ENCODE measurements around the gene AKR1D1.
"Not testable (repeated sequence)": the region's sequence is repeated elsewhere in the genome, so short reads cannot be mapped to it uniquely, and the experiment has no call there.

The AKR1D1 gene

GRCh38 chr7:138047907-138048306, 28.4 kb upstream of the AKR1D1 start:
- Histone ChIP-seq H3K36me3 (ENCODE audit: control insufficient read depth, low read length) (no peaks in the 10 kb centered on the region), H3K79me2 (ENCODE audit: control insufficient read depth, low read length) (no peaks in the 10 kb centered on the region), H3K4me1 (ENCODE audit: control insufficient read depth, low read length) (no peaks in the 10 kb centered on the region), H3K27ac (ENCODE audit: low read depth, low read length) (no peak overlapping the region), H4K20me1 (ENCODE audit: control insufficient read depth, insufficient read depth, low read depth, low read length) (no peaks in the 10 kb centered on the region), H3K9me3 (ENCODE audit: control insufficient read depth, insufficient read depth, low read length) (no peaks in the 10 kb centered on the region; the same call in 1 of the 2 replicates), H3F3A (ENCODE audit: control insufficient read depth, insufficient read depth) (no peaks in the 10 kb centered on the region), H3K27me3 (ENCODE audit: control insufficient read depth, low read length) (no peaks in the 10 kb centered on the region), H3K4me2 (ENCODE audit: low read length) (no peak overlapping the region), H3K9me2 (replicated peaks; ENCODE audit: control insufficient read depth, low read length) (no peaks in the 10 kb centered on the region), H3K4me3 (ENCODE audit: low read length) (no peak overlapping the region)
- TF ChIP-seq, protein P1, sequence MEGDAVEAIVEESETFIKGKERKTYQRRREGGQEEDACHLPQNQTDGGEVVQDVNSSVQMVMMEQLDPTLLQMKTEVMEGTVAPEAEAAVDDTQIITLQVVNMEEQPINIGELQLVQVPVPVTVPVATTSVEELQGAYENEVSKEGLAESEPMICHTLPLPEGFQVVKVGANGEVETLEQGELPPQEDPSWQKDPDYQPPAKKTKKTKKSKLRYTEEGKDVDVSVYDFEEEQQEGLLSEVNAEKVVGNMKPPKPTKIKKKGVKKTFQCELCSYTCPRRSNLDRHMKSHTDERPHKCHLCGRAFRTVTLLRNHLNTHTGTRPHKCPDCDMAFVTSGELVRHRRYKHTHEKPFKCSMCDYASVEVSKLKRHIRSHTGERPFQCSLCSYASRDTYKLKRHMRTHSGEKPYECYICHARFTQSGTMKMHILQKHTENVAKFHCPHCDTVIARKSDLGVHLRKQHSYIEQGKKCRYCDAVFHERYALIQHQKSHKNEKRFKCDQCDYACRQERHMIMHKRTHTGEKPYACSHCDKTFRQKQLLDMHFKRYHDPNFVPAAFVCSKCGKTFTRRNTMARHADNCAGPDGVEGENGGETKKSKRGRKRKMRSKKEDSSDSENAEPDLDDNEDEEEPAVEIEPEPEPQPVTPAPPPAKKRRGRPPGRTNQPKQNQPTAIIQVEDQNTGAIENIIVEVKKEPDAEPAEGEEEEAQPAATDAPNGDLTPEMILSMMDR (IDR thresholded peaks at IDR 0.05; ENCODE audit: low read depth, low read length, poor library complexity, severe bottlenecking): no peak
- no peak for TF ChIP-seq EZH2phosphoT487 (IDR thresholded peaks at IDR 0.05; ENCODE audit: borderline replicate concordance, low read length)

- Histone ChIP-seq H3K36me3 (ENCODE audit: control insufficient read depth, low read length) (no peaks in the 10 kb centered on the region), H3K4me3 (ENCODE audit: low read length) (no peak overlapping the region), H3F3A (ENCODE audit: control insufficient read depth, insufficient read depth) (no peaks in the 10 kb centered on the region), H3K27me3 (ENCODE audit: control insufficient read depth, low read length) (no peaks in the 10 kb centered on the region), H4K20me1 (ENCODE audit: control insufficient read depth, insufficient read depth, low read depth, low read length) (no peaks in the 10 kb centered on the region), H3K4me2 (ENCODE audit: low read length) (no peak overlapping the region), H3K9me2 (replicated peaks; ENCODE audit: control insufficient read depth, low read length) (no peaks in the 10 kb centered on the region), H3K4me1 (ENCODE audit: control insufficient read depth, low read length) (no peaks in the 10 kb centered on the region), H3K9me3 (ENCODE audit: control insufficient read depth, insufficient read depth, low read length) (no peaks in the 10 kb centered on the region; the same call in 1 of the 2 replicates), H3K27ac (ENCODE audit: low read depth, low read length) (no peak overlapping the region), H3K79me2 (ENCODE audit: control insufficient read depth, low read length) (no peaks in the 10 kb centered on the region)
- TF ChIP-seq EZH2phosphoT487 (IDR thresholded peaks at IDR 0.05; ENCODE audit: borderline replicate concordance, low read length): no peak
- TF ChIP-seq, protein P1 (IDR thresholded peaks at IDR 0.05; ENCODE audit: low read depth, low read length, poor library complexity, severe bottlenecking): no peak
Observed at GRCh38 chr7:138049505-138050116, 26.6 kb upstream of the AKR1D1 start.

- H3K27me3 ChIP-seq (ENCODE audit: control insufficient read depth, low read length); H3K79me2 ChIP-seq (ENCODE audit: control insufficient read depth, low read length); H4K20me1 ChIP-seq (ENCODE audit: control insufficient read depth, insufficient read depth, low read depth, low read length); H3K27ac ChIP-seq (ENCODE audit: low read depth, low read length); H3K4me1 ChIP-seq (ENCODE audit: control insufficient read depth, low read length); H3F3A ChIP-seq (ENCODE audit: control insufficient read depth, insufficient read depth); H3K9me2 ChIP-seq (replicated peaks; ENCODE audit: control insufficient read depth, low read length); H3K4me3 ChIP-seq (ENCODE audit: low read length); H3K36me3 ChIP-seq (ENCODE audit: control insufficient read depth, low read length); H3K4me2 ChIP-seq (ENCODE audit: low read length); H3K9me3 ChIP-seq (ENCODE audit: control insufficient read depth, insufficient read depth, low read length): not testable (repeated sequence)
Observed at GRCh38 chr7:138051712-138052247, 24.5 kb upstream of the AKR1D1 start.

DNA sequence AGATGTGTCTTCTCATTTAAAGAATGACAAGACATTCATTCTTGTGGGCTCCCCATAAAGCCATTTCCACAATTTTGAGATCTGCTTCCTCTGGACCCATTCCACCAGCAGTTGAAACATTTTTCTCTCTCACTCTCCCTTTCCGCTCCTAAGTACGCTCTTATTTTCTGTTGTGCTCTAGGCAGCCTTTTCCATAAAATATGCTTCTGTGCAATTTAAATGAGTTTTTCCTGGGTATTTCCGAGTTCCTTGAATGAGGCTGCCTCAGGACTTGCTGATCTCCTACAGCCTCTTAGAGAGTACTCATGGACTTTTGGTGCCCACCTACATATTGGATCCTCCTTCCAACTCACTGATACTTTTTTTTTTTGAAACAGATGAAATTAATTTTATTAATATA, 23.6 kb upstream of the AKR1D1 start:
- H3K27me3 ChIP-seq (ENCODE audit: control insufficient read depth, low read length): no peaks in the 10 kb centered on the region
- H3K9me3 ChIP-seq (ENCODE audit: control insufficient read depth, insufficient read depth, low read length): no peaks in the 10 kb centered on the region; the same call in 1 of the 2 replicates
- H3K4me2 ChIP-seq (ENCODE audit: low read length): no peak overlapping the region
- no peak overlapping the region for H3K4me3 ChIP-seq (ENCODE audit: low read length)
- H3K27ac ChIP-seq (ENCODE audit: low read depth, low read length): no peak overlapping the region
- TF ChIP-seq EZH2phosphoT487 (IDR thresholded peaks at IDR 0.05; ENCODE audit: borderline replicate concordance, low read length): no peak
- TF ChIP-seq, protein P1 (IDR thresholded peaks at IDR 0.05; ENCODE audit: low read depth, low read length, poor library complexity, severe bottlenecking): no peak
- H3K79me2 ChIP-seq (ENCODE audit: control insufficient read depth, low read length): no peaks in the 10 kb centered on the region
- no peaks in the 10 kb centered on the region for H3K9me2 ChIP-seq (replicated peaks; ENCODE audit: control insufficient read depth, low read length)
- H3F3A ChIP-seq (ENCODE audit: control insufficient read depth, insufficient read depth): no peaks in the 10 kb centered on the region
- no peaks in the 10 kb centered on the region for H3K36me3 ChIP-seq (ENCODE audit: control insufficient read depth, low read length)
- H3K4me1 ChIP-seq (ENCODE audit: control insufficient read depth, low read length): no peaks in the 10 kb centered on the region
- H4K20me1 ChIP-seq (ENCODE audit: control insufficient read depth, insufficient read depth, low read depth, low read length): no peaks in the 10 kb centered on the region

DNA sequence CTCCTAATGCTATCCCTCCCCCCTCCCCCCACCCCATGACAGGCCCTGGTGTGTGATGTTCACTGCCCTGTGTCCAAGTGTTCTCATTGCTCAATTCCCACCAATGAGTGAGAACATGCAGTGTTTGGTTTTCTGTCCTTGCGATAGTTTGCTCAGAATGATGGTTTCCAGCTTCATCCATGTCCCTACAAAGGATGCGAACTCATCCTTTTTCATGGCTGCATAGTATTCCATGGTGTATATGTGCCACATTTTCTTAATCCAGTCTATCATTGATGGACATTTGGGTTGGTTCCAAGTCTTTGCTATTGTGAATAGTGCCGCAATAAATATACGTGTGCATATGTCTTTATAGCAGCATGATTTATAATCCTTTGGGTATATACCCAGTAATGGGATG, 20.6 kb upstream of the AKR1D1 start:
- not testable (repeated sequence) for H4K20me1 ChIP-seq (ENCODE audit: control insufficient read depth, insufficient read depth, low read depth, low read length); H3K9me3 ChIP-seq (ENCODE audit: control insufficient read depth, insufficient read depth, low read length); H3K9me2 ChIP-seq (replicated peaks; ENCODE audit: control insufficient read depth, low read length); H3K4me1 ChIP-seq (ENCODE audit: control insufficient read depth, low read length); H3K27me3 ChIP-seq (ENCODE audit: control insufficient read depth, low read length); H3K27ac ChIP-seq (ENCODE audit: low read depth, low read length); H3K4me2 ChIP-seq (ENCODE audit: low read length); H3K36me3 ChIP-seq (ENCODE audit: control insufficient read depth, low read length); H3K79me2 ChIP-seq (ENCODE audit: control insufficient read depth, low read length); H3K4me3 ChIP-seq (ENCODE audit: low read length); H3F3A ChIP-seq (ENCODE audit: control insufficient read depth, insufficient read depth)
